Smooth muscle cell (in vitro differentiated cells): Measurements from ENCODE around the gene ALDH1A3. TPM values are rescaled to one million over a fixed set of nuclear protein-coding genes. Genes with fewer than 3 reads are reported as not detected.

Experiments used
- DNase-seq: peaks from one replicate; lab custom pipeline; 2025; ENCODE audit not compliant: unreplicated experiment; lab: John Stamatoyannopoulos, UW
- H2AFZ ChIP-seq: fragments of 200-600 bp; sonication (generic); 2 replicates; pipeline ENCODE4 v1.6.0; 2016; ENCODE audit warnings: antibody characterized with exemption, low read depth, mild to moderate bottlenecking
- H3F3A ChIP-seq: fragments of 200-600 bp; sonication (generic); 2 replicates; pipeline ENCODE4 v1.6.0; 2017; ENCODE audit warnings: antibody characterized with exemption, low read depth
- H3K27ac ChIP-seq: fragments of 200-600 bp; sonication (generic); 2 replicates; pipeline ENCODE4 v1.5.1; 2016; ENCODE audit warnings: low read depth, mild to moderate bottlenecking
- H3K27me3 ChIP-seq: fragments of 200-600 bp; sonication (generic); 2 replicates; pipeline ENCODE4 v1.6.1; 2016; ENCODE audit warnings: low read depth, mild to moderate bottlenecking
- H3K36me3 ChIP-seq: fragments of 200-600 bp; sonication (generic); 2 replicates; pipeline ENCODE4 v1.5.1; 2016; ENCODE audit warnings: low read depth
- H3K4me1 ChIP-seq: fragments of 200-600 bp; sonication (generic); 2 replicates; pipeline ENCODE4 v1.5.1; 2016; ENCODE audit warnings: low read depth
- H3K4me2 ChIP-seq: fragments of 200-600 bp; sonication (generic); 2 replicates; pipeline ENCODE4 v1.6.0; 2016; ENCODE audit warnings: mild to moderate bottlenecking
- H3K4me3 ChIP-seq: fragments of 200-600 bp; sonication (generic); 2 replicates; pipeline ENCODE4 v1.5.1; 2016; ENCODE audit warnings: mild to moderate bottlenecking
- H3K79me2 ChIP-seq: fragments of 200-600 bp; sonication (generic); 2 replicates; pipeline ENCODE4 v1.6.0; 2016; ENCODE audit warnings: low read depth, mild to moderate bottlenecking
- H3K9ac ChIP-seq: fragments of 200-600 bp; sonication (generic); 2 replicates; pipeline ENCODE4 v1.6.0; 2016; ENCODE audit warnings: low read depth
- H3K9me3 ChIP-seq: fragments of 200-600 bp; sonication (generic); replicated peaks from 2 replicates; pipeline ENCODE4 v1.5.1; 2016; ENCODE audit warnings: low read depth
- H4K20me1 ChIP-seq: fragments of 200-600 bp; sonication (generic); 2 replicates; pipeline ENCODE4 v1.6.0; 2016; ENCODE audit warnings: low read depth
- WGBS: methylation state at CpG from one replicate; pipeline ENCODE4 v1.1.7; 2016; ENCODE audit warnings: low lambda C conversion rate; 5-methylcytosine and 5-hydroxymethylcytosine counted together
- polyA plus RNA-seq: library from polyadenylated mRNA; unstranded; fragments of >200 nt; fragmentation: Nextera tagmentation; extraction: Ambion mirVana; gene quantifications from 2 replicates; pipeline ENCODE4 v1.2.1, GENCODE V29; 2016
- total RNA-seq: library from RNA; depleted of rRNA; stranded (reverse); fragments of >200 nt; gene quantifications from 2 replicates; pipeline ENCODE4 v1.2.3, GENCODE V29; 2014
- TF ChIP-seq, protein P1 (sequence below): fragments of 200-600 bp; sonication (generic); IDR thresholded peaks from 2 replicates; pipeline ENCODE4 v1.5.1; 2017; ENCODE audit warnings: borderline replicate concordance, mild to moderate bottlenecking, antibody characterized with exemption; ENCODE audit not compliant: insufficient read depth, poor library complexity, severe bottlenecking

ALDH1A3 gene
- total and polyA plus RNA-seq, 2 experiments from 2014 or later = 1.3 to 1.6 TPM

DNA sequence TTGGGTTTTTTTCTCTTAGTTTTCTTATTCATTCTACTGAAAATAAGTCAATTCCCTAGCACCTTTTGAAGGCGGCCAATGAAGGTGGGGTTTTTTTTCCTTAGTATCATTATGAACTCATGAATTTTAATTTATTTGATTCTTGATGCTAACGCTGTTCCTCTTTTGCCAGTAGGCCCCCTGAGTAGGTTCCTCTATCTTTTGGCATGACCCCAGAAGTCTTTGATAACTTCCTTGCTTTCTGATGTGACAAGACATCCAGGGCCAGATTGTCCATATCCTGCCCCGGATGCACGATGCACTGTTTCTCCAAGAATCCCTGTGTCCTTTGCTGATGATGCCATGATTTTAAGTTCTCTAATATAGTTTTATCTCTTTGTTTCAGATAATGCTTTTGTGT is 60.2 kb downstream of the ALDH1A3 start:
- TF ChIP-seq, protein P1, sequence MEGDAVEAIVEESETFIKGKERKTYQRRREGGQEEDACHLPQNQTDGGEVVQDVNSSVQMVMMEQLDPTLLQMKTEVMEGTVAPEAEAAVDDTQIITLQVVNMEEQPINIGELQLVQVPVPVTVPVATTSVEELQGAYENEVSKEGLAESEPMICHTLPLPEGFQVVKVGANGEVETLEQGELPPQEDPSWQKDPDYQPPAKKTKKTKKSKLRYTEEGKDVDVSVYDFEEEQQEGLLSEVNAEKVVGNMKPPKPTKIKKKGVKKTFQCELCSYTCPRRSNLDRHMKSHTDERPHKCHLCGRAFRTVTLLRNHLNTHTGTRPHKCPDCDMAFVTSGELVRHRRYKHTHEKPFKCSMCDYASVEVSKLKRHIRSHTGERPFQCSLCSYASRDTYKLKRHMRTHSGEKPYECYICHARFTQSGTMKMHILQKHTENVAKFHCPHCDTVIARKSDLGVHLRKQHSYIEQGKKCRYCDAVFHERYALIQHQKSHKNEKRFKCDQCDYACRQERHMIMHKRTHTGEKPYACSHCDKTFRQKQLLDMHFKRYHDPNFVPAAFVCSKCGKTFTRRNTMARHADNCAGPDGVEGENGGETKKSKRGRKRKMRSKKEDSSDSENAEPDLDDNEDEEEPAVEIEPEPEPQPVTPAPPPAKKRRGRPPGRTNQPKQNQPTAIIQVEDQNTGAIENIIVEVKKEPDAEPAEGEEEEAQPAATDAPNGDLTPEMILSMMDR = no peak
- Histone ChIP-seq H3K4me2 (no peak overlapping the region), H3K9ac (no peak overlapping the region), H3K79me2 (no peaks in the 10 kb centered on the region), H2AFZ (no peak overlapping the region), H3K27me3 (no peaks in the 10 kb centered on the region), H3F3A (no peaks in the 10 kb centered on the region), H3K36me3 (no peaks in the 10 kb centered on the region), H3K27ac (no peak overlapping the region), H3K4me1 (no peaks in the 10 kb centered on the region), H3K9me3 (no peaks in the 10 kb centered on the region), H4K20me1 (no peaks in the 10 kb centered on the region), H3K4me3 (no peak overlapping the region)
- DNase-seq = no peak
- WGBS = 95% methylated on average over 4 of the region's 4 CpGs

DNA sequence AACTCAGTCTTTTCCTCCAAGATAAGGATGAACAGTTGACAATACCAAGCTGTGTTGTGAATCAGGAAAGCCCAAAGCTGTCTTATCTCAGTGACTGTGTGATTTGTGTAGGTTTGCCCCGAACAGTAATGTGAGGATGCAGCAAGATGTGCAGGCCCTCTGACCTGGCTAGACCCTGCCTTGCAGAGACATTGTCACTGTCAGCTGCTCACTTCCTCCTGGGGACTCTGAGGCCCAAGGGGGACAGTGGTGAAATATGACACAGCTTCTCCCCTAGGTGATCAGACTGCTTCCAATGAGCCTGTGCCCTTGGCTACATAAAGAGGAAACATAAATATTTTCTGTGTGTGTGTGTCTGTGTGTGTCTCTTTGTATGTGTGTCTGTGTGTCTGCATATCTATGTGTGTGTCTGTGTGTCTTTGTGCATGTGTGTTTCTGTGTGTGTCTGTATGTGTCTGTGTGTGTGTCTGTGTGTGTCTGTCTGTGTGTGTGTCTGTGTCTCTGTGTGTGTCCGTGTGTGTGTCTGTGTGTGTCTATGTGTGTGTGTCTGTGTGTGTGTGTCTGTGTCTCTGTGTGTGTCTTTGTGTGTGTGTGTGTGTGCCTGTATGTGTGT is 61.2 kb downstream of the ALDH1A3 start:
- H3K4me1 ChIP-seq = no peaks in the 10 kb centered on the region
- no peak overlapping the region for H3K9ac ChIP-seq
- no peaks in the 10 kb centered on the region for H4K20me1 ChIP-seq
- TF ChIP-seq, protein P1 = no peak
- no peak overlapping the region for H3K27ac ChIP-seq
- no peak overlapping the region for H3K4me2 ChIP-seq
- H3K36me3 ChIP-seq = no peaks in the 10 kb centered on the region
- no peak for DNase-seq
- H3K4me3 ChIP-seq = no peak overlapping the region
- H3F3A ChIP-seq = no peaks in the 10 kb centered on the region
- no peaks in the 10 kb centered on the region for H3K9me3 ChIP-seq
- H3K79me2 ChIP-seq = no peaks in the 10 kb centered on the region
- 67% methylated on average over 2 of the region's 2 CpGs for WGBS
- no peak overlapping the region for H2AFZ ChIP-seq
- H3K27me3 ChIP-seq = no peaks in the 10 kb centered on the region

DNA sequence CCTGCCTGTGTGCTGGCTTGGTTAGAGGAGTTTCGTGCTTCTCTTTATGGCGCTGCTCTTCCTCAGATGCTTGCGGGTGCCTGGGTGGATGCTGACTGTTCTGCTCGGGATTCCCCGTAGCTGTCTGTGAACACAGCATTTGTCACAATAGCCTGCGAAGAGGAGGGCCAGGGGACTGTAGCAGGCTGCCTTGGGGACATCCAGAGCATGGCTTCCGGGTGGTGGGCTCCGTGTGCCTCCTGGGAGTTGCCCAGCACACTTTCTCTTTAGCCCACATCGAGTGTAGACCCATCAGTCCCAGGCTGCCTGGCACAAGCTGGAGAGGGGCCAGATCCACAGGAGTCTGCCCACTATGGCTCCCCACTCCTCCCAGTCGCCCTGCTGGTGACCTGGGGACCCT is 61.9 kb downstream of the ALDH1A3 start:
- no peak for DNase-seq
- no peaks in the 10 kb centered on the region for H3K4me1 ChIP-seq
- no peaks in the 10 kb centered on the region for H3K9me3 ChIP-seq
- no peak overlapping the region for H3K4me3 ChIP-seq
- no peaks in the 10 kb centered on the region for H3F3A ChIP-seq
- no peak overlapping the region for H3K9ac ChIP-seq
- H3K79me2 ChIP-seq = no peaks in the 10 kb centered on the region
- H2AFZ ChIP-seq = no peak overlapping the region
- TF ChIP-seq, protein P1 = no peak
- H3K4me2 ChIP-seq = no peak overlapping the region
- H4K20me1 ChIP-seq = no peaks in the 10 kb centered on the region
- WGBS = 82% methylated on average over 8 of the region's 10 CpGs
- H3K36me3 ChIP-seq = no peaks in the 10 kb centered on the region
- H3K27ac ChIP-seq = no peak overlapping the region
- H3K27me3 ChIP-seq = no peaks in the 10 kb centered on the region
